Mesenchymal stem cell (in vitro differentiated cells and primary cell): Measurements from ENCODE around the gene TNFSF12. TPM values are rescaled to one million over a fixed set of nuclear protein-coding genes. Genes with fewer than 3 reads are reported as not detected.

Experiments used
- small RNA-seq: library from polyadenylated mRNA; stranded (forward); fragments of <200 nt; extraction: miRNeasy Mini kit (QIAGEN cat#:217004); gene quantifications from one replicate; pipeline ENCODE3, GENCODE V24; 2013; ENCODE audit warnings: low read depth

The TNFSF12 gene

Small RNA genes lying within 50 kb of the gene (small RNA-seq; reads per million reads assigned to genes)
- gene CD68 (not detected), gene RF00019 (not detected), gene SNORA48 (not detected), gene SNORD10 (not detected)
